NCI-H1436 treated with DMSO at 0.1 percent for 48 hours (cell line): ENCODE measurements around the gene PPP1R12B.
"Not testable (repeated sequence)": the region's sequence is repeated elsewhere in the genome, so short reads cannot be mapped to it uniquely, and the experiment has no call there.

Source experiments
- DNase-seq: peaks from one replicate; lab custom pipeline; 2025; lab: John Stamatoyannopoulos, UW

The PPP1R12B gene

DNA sequence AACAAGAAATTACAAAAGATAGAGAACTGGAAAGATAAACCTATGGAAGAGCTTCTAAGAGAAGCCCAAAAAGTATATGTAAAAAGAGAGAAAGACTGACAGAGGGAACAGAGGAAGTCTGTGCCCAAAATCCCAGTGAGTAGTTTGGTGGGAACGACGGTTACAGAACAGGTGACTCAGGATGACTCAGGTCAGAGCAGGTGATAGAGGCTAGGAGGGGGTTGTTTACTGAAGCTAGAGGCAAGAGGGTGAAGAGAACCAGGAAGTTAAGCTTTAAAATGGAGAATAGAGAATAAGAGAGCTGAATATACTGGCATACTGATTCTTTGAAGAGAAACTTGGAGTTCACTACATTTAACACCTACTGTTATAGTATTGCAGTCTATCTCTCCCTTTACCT lies 134.9 kb downstream of the PPP1R12B start:
- not testable (repeated sequence) for DNase-seq

DNA sequence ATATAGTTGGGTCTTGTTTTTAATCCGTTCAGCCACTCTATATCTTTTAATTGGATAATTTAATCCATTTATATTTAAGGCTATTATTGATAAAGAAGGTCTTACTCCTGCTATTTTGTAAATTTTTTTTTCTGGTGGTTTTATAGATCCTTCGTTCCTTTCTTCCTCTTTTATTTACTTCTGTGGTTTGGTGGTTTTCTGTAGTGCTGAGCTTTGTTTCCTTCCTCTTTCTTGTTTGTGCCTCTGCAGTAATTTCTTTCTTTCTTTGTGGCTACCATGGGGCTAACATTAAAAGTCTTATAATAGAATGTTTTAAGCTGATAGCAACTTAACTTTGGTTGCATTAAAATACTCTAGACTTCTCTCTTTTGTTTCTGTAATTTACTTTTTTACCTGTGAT lies 135.5 kb downstream of the PPP1R12B start:
- not testable (repeated sequence) for DNase-seq

DNA sequence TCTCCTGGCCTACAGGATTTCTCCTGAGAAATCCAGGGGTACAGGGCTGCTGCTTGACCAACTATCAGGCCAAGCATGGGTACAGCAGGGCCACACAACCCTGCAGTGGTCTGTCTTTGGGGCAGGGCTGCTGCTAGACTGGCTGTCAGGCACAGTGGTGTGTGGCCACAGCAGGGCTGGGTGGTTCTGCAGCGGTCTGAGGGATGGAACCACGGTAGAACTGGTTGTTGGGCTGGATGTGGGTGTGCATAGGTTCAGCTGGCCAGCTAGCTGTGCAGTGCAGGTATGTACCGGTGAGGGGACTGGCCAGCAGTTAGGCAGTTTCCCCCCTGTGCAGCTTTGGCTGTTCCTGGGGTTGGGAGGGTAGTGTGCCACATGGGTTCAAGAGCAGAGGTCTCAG lies 136.3 kb downstream of the PPP1R12B start:
- not testable (repeated sequence) for DNase-seq

DNA sequence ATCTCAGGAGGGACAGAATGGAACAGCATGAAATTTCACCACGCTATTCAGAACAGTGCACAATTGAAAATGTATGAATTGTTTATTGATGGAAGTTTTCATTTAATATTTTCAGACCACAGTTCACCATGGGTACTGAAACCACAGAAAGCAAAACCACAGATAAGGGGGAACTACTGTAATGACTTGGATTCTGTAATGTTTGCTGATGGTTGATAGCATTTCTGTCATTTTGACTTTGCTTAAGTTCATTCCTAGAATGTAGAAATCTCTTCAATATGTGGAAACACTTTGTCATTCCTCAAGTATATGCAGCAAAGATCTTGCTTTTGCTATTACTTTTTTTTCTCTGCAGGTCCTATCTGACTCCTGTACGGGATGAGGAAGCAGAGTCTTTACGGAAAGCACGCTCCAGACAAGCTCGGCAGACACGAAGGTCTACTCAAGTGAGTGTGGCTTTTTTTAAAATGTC lies 139.7 kb downstream of the PPP1R12B start:
- not testable (repeated sequence) for DNase-seq

DNA sequence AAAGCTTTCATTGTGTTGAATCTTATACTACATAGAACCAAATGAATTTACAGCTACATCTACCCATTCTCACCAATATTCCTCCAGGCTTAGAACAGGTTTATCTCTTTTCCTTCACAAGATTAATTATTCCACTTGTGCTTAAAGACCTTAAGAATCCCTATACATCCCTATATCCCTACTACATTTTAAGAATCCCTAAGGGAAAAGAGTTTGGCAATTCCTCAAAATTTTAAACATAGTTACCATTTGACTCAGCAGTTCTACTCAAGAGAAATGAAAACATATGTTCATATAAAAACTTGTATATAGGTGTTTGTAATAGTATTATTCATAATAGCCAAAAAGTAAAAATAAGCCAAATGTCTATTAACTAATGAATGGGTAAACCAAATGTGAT lies 140.6 kb downstream of the PPP1R12B start:
- not testable (repeated sequence) for DNase-seq

DNA sequence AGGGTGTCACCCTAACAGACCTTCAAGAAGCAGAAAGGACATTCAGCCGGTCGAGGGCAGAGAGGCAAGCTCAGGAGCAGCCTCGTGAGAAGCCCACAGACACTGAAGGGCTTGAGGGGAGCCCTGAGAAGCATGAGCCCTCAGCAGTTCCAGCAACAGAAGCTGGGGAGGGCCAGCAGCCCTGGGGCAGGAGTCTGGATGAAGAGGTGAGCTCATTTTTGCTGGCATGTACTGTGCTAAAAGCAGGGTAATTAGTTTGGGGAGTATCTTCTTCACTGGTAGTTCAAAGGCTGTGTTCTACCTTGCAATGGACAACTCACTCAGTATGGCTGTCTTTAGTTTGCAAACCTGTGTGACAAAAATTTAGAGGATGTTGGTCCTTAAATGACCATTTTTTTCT lies 144.6 kb downstream of the PPP1R12B start:
- DNase-seq, result not testable (repeated sequence)

DNA sequence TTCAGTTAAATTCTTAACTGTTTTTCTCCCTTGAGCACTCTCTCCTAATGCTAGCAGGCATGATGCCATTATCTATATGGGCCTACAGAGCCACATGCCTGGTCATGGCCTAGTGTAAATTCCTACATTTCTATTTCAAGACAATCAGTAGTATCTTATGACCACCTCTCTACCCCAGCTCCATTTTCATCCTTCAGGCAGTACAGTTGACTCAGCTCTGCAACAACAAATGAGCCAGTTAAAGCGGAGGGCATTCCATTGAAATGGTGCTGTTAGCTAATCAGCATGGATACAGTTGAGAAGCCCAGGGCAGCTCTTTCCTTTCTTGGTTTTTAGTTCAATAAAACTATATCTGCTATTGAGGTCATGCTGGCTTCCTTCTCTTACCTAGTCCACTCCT lies 150.0 kb downstream of the PPP1R12B start:
- no peak for DNase-seq

DNA sequence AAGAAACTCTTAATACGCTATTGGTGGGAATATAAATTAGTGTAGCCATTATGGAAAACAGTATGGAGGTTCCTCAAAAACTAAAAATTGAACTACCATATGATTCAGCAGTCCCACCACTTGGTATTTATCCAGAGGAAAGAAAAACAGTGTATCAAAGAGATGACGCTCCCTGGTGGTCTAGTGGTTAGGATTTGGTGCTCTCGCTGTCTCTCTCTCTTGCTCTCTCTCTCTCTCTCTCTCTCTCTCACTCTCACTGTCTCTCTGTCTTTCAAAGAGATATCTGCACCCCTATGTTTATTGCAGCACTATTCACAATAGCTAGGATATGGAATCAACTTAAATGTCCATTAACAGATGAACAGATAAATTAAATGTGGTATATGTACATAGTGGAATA lies 151.5 kb downstream of the PPP1R12B start:
- not testable (repeated sequence) for DNase-seq

DNA sequence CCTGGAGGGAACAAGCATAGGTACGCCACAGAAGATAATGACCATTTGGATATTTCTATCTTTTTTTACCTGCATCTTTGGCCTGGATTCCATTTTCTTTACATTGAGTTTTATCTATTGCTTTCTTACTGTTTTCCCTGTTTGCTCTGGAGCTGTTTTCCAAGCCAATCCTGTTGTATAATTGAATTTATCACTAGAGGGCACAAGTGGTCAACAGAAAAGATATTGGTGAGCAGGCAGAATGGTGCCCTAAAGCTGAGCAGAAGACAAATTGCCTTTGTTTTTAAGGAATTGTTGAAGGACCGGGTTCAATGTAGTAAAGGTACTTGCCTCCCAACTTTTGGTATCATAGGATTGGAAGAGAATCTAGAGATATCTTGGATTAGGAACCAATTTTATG lies 152.8 kb downstream of the PPP1R12B start:
- no peak for DNase-seq

DNA sequence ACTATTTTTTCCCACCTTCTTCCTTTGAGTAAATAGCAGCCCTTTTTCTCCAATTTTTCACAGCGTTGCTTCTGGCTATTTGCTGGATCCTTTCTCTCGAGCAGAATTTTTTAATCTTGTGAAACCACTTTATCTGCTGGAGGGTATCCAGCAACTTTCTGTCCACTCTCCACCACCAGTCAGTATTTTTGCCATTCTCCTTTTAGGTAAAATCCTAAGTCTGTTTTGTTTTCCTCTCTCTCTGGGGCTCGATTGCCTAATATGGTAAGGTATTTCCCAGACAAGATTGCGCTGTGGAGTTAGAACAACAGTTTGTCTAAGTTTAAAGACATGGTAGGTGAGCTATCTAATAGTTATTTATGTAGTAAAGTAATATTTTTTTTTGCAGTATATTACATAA lies 156.9 kb downstream of the PPP1R12B start:
- DNase-seq, result no peak

DNA sequence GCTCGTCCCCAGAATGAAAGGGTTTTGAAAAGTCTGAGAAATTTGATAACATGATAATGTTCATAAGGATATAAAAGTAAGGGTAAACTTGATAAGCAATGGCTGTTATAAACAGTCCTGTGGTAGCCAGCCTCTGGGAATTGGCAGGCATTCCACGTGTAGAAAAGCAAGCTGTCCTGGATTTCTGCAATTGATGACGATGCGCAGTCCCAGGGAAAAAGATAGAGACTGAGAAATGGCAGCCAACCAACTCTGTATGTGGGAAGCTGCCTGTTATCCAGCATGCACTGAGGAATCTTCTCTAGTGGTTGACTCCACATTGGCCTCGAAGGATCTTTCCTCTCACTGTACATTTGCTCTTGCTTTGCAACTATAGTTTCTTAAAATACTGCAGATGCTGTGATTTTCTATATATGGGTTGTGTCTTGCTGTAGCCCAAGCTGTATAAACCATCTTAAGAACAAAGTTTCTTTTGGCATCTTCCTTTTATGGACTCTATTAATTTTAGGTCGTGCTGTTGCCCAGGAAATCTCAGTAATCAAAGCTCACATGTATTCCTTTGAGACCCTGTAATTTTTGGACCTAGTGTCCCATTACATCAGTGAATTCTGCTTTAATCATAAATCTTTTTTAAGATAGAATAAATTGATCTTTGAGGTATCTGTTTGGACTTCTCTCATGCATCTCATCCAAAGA lies 157.5 kb downstream of the PPP1R12B start:
- DNase-seq, result not testable (repeated sequence)

DNA sequence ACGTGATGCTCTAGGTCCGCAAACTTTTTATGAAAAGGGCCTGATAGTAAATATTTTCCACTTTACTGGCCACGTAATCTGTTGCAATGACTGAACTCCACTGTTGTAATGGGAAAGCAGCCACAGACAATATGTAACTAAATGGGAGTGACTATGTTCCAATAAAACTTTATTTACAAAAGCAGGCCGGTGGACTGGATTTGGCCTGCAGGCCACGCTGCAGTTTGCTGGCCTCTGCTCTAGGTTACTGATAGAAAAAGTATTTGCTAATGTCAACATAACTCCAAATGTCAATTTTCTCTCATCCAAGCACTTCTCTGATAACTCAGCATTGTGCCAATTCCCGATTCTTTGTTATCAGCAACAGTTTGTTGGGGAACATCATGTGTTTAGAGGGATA lies 160.4 kb downstream of the PPP1R12B start:
- DNase-seq, result not testable (repeated sequence)

DNA sequence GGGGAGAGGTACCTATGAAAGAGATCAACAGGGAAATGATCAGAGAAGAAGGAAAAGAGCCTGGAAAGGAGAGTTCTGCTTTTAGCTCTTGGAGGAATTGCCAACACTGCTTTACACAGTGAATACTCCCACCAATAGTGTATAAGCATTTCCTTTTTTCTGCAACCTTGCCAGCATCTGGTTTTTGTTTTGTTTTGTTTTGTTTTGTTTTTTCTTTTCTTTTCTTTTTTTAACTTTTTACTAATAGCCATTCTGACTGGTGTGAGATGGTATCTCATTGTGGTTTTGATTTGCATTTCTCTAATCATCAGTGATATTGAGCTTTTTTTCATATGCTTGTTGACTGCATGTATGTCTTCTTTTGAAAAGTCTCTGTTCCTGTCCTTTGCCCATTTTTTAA lies 165.4 kb downstream of the PPP1R12B start:
- DNase-seq, result not testable (repeated sequence)

DNA sequence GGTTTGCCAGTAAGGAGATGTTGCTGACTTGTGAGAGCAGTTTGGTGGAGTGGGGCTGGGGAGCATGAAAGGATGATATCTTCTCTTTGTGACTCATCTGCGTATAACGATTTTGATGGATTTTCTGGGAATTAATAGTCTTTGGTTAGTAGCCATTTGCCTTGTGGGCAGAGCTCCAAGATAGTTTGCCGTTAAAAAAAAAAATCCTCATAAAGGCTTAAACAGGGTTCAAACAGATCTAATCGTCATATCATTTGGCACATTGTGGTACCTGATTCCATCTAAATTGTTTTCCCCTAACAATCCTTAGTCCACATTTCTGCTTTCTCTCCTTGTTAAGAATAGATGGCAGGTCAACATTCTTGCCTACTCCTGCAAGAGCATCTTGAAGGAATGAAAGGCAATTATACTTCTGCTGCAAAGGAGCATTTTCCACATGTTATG lies 168.0 kb downstream of the PPP1R12B start:
- no peak for DNase-seq

DNA sequence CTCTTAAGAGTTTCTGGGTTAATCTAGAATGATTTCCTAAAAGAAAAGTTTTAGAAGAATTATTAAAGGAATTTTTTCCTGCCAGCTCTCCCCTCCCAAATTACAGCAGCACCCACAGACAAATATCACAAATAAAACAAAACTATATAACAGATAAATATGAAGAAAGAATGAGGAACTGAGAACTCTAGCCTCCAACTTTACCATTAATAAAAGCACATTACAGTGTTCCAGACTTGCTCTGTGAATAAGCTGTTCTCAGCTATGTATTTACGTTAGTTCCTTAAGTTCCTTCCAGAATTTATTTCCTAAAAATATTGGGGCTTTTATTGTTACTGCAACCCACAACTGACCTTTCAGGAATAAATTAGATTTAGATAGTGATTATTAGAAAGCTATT lies 168.6 kb downstream of the PPP1R12B start:
- DNase-seq, result not testable (repeated sequence)

DNA sequence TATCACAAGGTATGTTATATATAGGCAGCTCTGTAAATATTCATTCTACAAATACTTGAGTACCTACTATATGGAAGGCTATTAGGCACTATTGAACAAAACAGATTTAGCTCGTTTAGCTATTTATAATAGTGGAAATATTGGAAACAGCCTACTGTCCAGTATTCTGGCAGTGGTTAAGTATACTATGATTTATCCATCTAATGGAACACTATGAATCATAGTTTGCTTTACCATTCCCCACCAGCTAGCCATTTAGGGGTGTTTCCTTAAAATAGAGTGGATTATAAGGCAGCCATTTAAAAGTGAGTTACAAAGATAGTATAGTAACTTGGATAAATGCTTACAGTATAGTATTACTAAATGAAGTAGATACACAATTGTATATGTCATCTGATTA lies 169.7 kb downstream of the PPP1R12B start:
- not testable (repeated sequence) for DNase-seq

DNA sequence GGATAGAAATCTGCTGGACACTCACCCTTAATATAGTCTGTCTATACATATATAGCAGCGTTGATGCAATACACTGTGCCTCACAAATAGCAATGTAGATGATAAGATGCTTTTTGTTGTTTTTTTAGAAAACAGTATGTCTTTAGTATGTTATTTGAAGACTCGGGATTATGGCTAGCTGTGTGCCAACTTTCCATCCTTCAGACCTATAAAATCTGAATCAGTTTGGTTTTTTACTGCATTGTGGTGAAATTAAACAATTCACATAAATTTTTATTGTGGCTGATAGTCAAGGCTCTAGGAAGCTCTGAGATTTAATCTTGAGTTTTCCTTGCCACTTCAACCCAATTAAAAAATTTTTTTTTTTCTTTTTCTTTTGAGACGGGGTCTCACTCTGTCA lies 170.4 kb downstream of the PPP1R12B start:
- DNase-seq, result not testable (repeated sequence)

DNA sequence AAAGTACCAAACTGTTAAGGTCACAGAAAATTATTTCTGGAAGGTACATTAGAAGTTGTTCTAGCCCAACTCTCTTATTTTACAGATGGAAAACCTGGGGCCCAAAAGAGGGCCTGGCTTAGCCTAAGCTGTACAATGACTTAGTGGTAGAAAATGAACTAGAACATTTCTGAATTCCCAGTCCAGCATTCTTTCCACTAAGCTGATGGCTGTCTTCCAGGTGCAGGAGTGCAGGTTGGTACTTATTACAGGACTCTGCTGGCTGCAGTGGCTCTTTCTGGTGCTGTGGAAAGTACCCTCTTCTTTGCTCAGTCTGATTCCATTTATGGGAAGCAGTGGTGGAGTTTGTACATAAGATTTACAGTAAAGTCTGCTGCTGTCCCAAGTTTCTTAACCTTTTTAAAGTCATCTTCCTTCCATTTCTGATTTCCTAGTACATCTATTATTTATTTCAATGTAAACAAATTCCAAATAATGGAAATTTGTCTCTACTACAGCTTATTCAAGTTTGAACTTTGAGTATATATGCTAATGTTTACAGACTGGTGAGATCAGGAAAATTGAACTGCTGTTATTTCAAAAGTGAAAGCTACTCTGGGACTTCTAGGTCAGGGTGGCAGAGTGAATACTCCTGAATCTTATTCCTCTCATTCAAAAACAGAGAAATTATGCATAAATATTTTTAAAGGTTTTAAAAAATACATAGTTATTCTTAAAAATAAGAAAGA lies 171.8 kb downstream of the PPP1R12B start:
- not testable (repeated sequence) for DNase-seq

DNA sequence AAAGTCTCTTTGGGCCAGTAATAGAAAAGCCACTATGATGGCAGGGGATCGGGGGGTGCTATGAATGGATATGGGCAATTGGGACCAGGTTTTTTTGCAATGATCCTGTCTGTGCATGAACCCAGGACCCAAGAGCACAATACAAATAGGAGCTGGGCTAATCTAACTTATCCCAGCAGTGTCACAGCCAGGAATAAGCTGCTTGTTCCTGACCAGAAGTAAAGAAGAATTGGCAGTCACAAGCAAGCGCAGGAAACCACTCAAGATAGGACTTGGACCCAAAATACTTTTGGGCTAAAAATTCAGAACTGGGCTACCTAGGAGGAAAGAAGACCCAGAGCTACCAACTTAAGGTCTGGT lies 172.3 kb downstream of the PPP1R12B start:
- DNase-seq, result not testable (repeated sequence)

DNA sequence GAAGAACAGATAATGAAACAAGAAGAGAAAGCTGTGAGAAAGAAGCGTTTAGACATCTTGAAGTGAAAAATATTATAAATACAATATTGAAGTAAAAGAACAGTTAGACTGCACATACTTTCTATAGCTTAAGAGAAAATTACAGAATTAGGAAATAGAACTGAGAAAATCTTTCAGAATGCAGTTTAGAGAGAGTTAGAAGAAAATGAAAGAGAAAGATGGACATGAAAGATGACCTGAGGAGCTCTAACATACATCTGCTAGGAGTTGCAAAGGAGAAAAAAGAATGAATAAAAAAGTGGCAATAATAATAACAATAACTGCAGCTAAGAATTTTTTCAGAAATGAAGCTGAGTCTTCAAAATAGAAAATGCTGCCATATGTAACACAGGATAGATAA lies 173.0 kb downstream of the PPP1R12B start:
- DNase-seq, result not testable (repeated sequence)

DNA sequence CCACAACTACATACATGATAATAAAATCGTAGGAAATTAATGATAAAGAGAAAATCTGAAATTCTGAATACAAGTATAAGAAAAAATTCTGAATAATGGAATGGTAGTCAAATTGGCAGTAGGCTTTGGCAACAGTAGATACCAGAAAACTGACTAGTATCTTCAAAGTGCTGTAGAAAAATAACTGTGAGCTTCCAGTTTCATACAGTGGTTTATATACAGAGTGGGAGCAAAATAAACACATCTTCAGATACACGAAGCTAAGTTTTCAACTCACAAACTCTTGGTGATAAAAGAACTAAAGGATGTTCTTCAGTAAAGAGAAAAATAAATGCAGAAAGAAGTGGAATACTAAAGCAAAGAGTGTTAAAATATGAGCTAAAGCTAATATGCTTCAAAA lies 173.4 kb downstream of the PPP1R12B start:
- no peak for DNase-seq

DNA sequence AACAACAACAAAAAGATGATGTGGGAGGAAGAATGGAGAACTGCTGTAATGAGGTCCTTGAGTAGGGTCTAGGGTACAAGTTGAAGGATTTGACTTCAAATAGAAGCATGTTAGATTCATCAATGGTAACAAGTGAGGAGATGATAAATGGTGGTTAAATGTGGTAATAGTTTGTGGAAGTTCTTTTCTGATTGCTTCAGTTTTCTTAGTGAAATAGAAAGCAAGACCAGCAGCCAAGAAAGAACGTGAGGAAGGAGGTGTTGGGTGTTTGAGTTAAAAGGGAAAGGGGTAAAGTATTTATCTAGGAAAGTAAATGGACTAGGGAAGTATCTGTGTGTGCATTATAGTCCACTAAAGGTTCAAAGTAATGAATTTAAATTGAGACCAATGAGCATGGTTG lies 177.6 kb downstream of the PPP1R12B start:
- DNase-seq, result not testable (repeated sequence)

DNA sequence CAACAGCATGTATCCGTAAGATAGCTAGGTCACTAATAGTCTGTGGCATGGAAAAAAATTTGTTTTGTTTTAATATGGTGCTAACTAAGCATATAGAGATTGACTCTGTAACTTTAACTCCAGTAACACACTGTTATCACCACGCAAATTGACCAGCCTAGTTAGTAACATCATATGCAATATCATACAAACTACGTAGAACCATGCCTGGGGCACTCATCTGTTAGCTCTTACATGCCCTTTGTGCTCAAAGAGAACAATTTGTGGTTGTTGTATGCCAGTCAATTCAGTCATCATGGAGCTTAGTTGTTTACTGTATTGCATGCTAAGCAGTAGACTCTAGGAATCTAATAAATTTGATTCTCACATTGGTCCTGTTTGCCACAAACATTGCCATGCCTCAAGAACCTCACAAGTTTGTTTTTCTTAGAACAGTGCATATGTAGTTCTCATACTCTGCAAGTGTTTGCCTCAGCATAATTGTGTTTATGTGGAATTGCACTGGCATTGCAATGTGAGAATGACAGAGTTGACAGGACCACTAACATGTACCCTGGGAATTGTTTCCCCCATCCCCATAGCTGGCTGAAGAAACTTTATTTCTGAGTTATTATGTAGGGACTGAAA lies 179.7 kb downstream of the PPP1R12B start:
- not testable (repeated sequence) for DNase-seq
